Mesenchymal stem cell (in vitro differentiated cells and primary cell): ENCODE measurements around the gene LDB3.

ENCODE experiments used
- DNase-seq: peaks from one replicate; pipeline ENCODE4 v3.0.0-alpha.2; 2013
- H2AFZ ChIP-seq: one replicate; pipeline ENCODE4 v1.6.1; 2013; ENCODE audit warnings: low read depth, mild to moderate bottlenecking, control low read depth, inconsistent platforms, low read length, moderate library complexity
- H2AK5ac ChIP-seq: 2 replicates; pipeline ENCODE4 v1.6.1; 2013; ENCODE audit warnings: low read length, moderate library complexity, mild to moderate bottlenecking, inconsistent platforms; ENCODE audit not compliant: severe bottlenecking
- H2BK120ac ChIP-seq: one replicate; pipeline ENCODE4 v1.6.1; 2013; ENCODE audit warnings: low read depth, mild to moderate bottlenecking, inconsistent platforms, low read length, moderate library complexity
- H2BK12ac ChIP-seq, 2 experiments: one replicate each; pipeline ENCODE4 v1.6.1; 2013; ENCODE audit warnings: inconsistent platforms in 2 of 2, low read length in 2 of 2, mild to moderate bottlenecking in 2 of 2, moderate library complexity in 2 of 2, control low read depth in 1 of 2
- H2BK15ac ChIP-seq: one replicate; pipeline ENCODE4 v1.6.1; 2013; ENCODE audit warnings: mild to moderate bottlenecking, low read depth, inconsistent platforms; ENCODE audit not compliant: poor library complexity, severe bottlenecking
- H2BK5ac ChIP-seq: 2 replicates; pipeline ENCODE4 v1.6.1; 2013; ENCODE audit warnings: low read depth, mild to moderate bottlenecking, low read length, control low read depth, inconsistent platforms; ENCODE audit not compliant: poor library complexity, severe bottlenecking
- H3K14ac ChIP-seq, 2 experiments: one replicate each; pipeline ENCODE4 v1.6.1; 2013; ENCODE audit warnings: inconsistent platforms in 2 of 2, low read length in 2 of 2, control low read depth in 1 of 2, mild to moderate bottlenecking in 1 of 2, moderate library complexity in 1 of 2
- H3K18ac ChIP-seq, 2 experiments: one replicate each; pipeline ENCODE4 v1.6.1; 2013; ENCODE audit warnings: inconsistent platforms in 2 of 2, low read length in 2 of 2, control low read depth in 1 of 2, low read depth in 1 of 2, mild to moderate bottlenecking in 1 of 2
- H3K23ac ChIP-seq, 2 experiments: one replicate each; pipeline ENCODE4 v1.6.1; 2013; ENCODE audit warnings: inconsistent platforms in 2 of 2, low read length in 2 of 2, mild to moderate bottlenecking in 2 of 2, moderate library complexity in 2 of 2, control low read depth in 1 of 2
- H3K27ac ChIP-seq: 2 replicates; pipeline ENCODE4 v1.5.1; 2013; ENCODE audit warnings: mild to moderate bottlenecking, moderate library complexity, low read length, control low read depth, inconsistent platforms; ENCODE audit not compliant: poor library complexity, severe bottlenecking
- H3K27me3 ChIP-seq, 2 experiments: 2 replicates each; pipeline versions ENCODE4 v1.6.1 to v1.7.0; 2013; ENCODE audit warnings: low read length in 2 of 2, mild to moderate bottlenecking in 2 of 2, moderate library complexity in 2 of 2, control low read depth in 1 of 2, inconsistent platforms in 1 of 2; ENCODE audit not compliant: control insufficient read depth in 1 of 2, insufficient read depth in 1 of 2
- H3K36me3 ChIP-seq, 2 experiments: 2 replicates each; pipeline versions ENCODE4 v1.6.1 to v1.7.0; 2013; ENCODE audit warnings: low read length in 2 of 2, control low read depth in 1 of 2, inconsistent platforms in 1 of 2, low read depth in 1 of 2, mild to moderate bottlenecking in 1 of 2; ENCODE audit not compliant: insufficient read depth in 2 of 2, control insufficient read depth in 1 of 2
- H3K4ac ChIP-seq, 2 experiments: one replicate each; pipeline ENCODE4 v1.6.1; 2013; ENCODE audit warnings: inconsistent platforms in 2 of 2, low read length in 2 of 2, mild to moderate bottlenecking in 2 of 2, moderate library complexity in 2 of 2, control low read depth in 1 of 2, low read depth in 1 of 2
- H3K4me1 ChIP-seq: 2 replicates; pipeline ENCODE4 v1.6.1; 2013; ENCODE audit warnings: low read depth, low read length, control low read depth; ENCODE audit not compliant: control insufficient read depth, insufficient read depth
- H3K4me2 ChIP-seq: 2 replicates; pipeline ENCODE4 v1.6.1; 2013; ENCODE audit warnings: low read length, mild to moderate bottlenecking, inconsistent platforms; ENCODE audit not compliant: poor library complexity, severe bottlenecking
- H3K4me3 ChIP-seq, 2 experiments: 2 replicates each; pipeline versions ENCODE4 v1.5.1 to v1.7.0; 2013; ENCODE audit warnings: low read length in 2 of 2, mild to moderate bottlenecking in 2 of 2, control low read depth in 1 of 2, low read depth in 1 of 2; ENCODE audit not compliant: insufficient read depth in 1 of 2
- H3K79me1 ChIP-seq: replicated peaks from 2 replicates; pipeline ENCODE4 v1.6.1; 2013; ENCODE audit warnings: mild to moderate bottlenecking, control low read depth, low read length, inconsistent platforms; ENCODE audit not compliant: poor library complexity, severe bottlenecking
- H3K9ac ChIP-seq: 2 replicates; pipeline ENCODE4 v1.7.0; 2013; ENCODE audit warnings: mild to moderate bottlenecking, low read length, moderate library complexity
- H3K9me3 ChIP-seq: 2 replicates; pipeline ENCODE4 v1.7.0; 2013; ENCODE audit warnings: mild to moderate bottlenecking, low read length; ENCODE audit not compliant: control insufficient read depth
- H4K8ac ChIP-seq: one replicate; pipeline ENCODE4 v1.6.1; 2013; ENCODE audit warnings: inconsistent platforms, mild to moderate bottlenecking, low read length, moderate library complexity
- H4K91ac ChIP-seq: one replicate; pipeline ENCODE4 v1.6.1; 2013; ENCODE audit warnings: mild to moderate bottlenecking, low read length, inconsistent platforms
- WGBS: methylation state at CpG from one replicate; pipeline ENCODE4 v1.1.7; 2013; ENCODE audit warnings: mixed read lengths; 5-methylcytosine and 5-hydroxymethylcytosine counted together

The LDB3 gene

DNA sequence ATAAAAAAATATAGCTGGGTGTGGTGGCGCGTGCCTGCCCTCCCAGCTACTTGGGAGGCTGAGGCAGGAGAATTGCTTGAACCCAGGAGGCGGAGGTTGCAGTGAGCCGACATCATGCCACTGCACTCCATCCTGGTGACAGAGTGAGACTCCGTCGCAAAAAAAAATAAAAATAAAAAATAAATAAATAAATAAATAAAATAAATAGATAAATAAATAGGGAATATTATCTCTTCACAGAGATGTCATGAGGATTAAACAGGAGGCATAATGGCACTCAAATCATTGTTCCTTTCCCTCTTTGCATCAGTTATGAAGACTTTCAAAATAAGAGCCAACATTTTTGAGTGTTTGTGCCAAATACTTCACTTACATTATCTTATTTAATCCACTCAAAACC, 56.1 kb downstream of the LDB3 start:
- H3K79me1 ChIP-seq = no peaks in the 10 kb centered on the region
- H3K27ac ChIP-seq = no peak overlapping the region
- H3K4ac ChIP-seq = no peak overlapping the region
- no peak overlapping the region for H4K8ac ChIP-seq
- DNase-seq = no peak
- peaks cover 3% of the 10 kb centered on the region for H3K4me1 ChIP-seq
- no peak overlapping the region for H2BK120ac ChIP-seq
- no peak overlapping the region for H2BK12ac ChIP-seq
- no peak overlapping the region for H3K18ac ChIP-seq
- H3K23ac ChIP-seq = no peak overlapping the region
- H3K27me3 ChIP-seq = peaks cover 10 to 14% of the 10 kb centered on the region in 2 experiments
- no peak overlapping the region for H3K14ac ChIP-seq
- no peak overlapping the region for H3K9ac ChIP-seq
- H3K9me3 ChIP-seq = no peaks in the 10 kb centered on the region
- no peak overlapping the region for H3K4me3 ChIP-seq
- H4K91ac ChIP-seq = no peak overlapping the region
- H2BK15ac ChIP-seq = no peak overlapping the region
- 100% methylated on average over 3 of the region's 6 CpGs for WGBS
- H3K36me3 ChIP-seq = no peaks in the 10 kb centered on the region
- no peak overlapping the region for H2AFZ ChIP-seq
- no peak overlapping the region for H2BK5ac ChIP-seq
- no peak overlapping the region for H2AK5ac ChIP-seq
- H3K4me2 ChIP-seq = no peak overlapping the region

DNA sequence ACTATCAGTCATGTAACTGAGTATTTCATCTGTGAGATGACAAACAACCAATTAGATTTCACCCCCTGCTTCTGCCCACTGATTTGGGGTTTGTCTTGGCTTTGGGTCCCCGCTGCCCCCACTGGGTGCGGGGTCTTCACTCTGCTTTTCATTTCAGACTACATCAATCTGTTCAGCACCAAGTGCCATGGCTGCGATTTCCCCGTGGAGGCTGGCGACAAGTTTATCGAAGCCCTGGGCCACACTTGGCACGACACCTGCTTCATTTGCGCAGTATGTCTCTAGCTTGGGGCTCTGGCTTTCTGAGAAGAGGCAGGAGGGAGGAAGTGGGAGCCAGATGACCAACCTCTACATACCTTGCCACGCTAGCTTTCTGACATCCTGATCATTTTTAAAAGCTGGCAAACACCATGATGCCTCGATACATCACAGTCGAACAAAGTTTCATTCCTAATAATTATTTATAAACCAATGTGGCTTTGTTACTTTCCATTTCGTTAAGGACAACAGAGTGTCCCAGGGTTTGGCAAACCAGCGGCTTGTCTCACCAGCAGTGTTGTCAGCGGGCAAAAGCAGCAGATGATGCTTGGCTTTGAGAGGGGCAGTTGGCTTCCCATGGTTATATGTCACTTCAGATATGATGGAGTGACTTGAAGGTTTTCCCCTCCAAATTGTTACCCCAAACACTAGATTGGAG, 57.8 kb downstream of the LDB3 start:
- H4K8ac ChIP-seq = no peak overlapping the region
- no peak overlapping the region for H2BK120ac ChIP-seq
- H3K27ac ChIP-seq = no peak overlapping the region
- no peak overlapping the region for H2AK5ac ChIP-seq
- WGBS = 97% methylated on average over 14 of the region's 14 CpGs
- H3K4me3 ChIP-seq = no peak overlapping the region
- no peak overlapping the region for H2BK15ac ChIP-seq
- peaks cover 4% of the 10 kb centered on the region for H3K4me1 ChIP-seq
- H2AFZ ChIP-seq = no peak overlapping the region
- DNase-seq = no peak
- H3K36me3 ChIP-seq = no peaks in the 10 kb centered on the region
- H3K4ac ChIP-seq = no peak overlapping the region
- no peaks in the 10 kb centered on the region for H3K79me1 ChIP-seq
- peaks cover 6 to 13% of the 10 kb centered on the region in 2 experiments for H3K27me3 ChIP-seq
- no peaks in the 10 kb centered on the region for H3K9me3 ChIP-seq
- H3K9ac ChIP-seq = no peak overlapping the region
- H2BK12ac ChIP-seq = no peak overlapping the region
- H2BK5ac ChIP-seq = no peak overlapping the region
- no peak overlapping the region for H3K18ac ChIP-seq
- no peak overlapping the region for H4K91ac ChIP-seq
- H3K14ac ChIP-seq = no peak overlapping the region
- H3K4me2 ChIP-seq = no peak overlapping the region
- no peak overlapping the region for H3K23ac ChIP-seq

GRCh38 chr10:86726677-86726999, 58.3 kb downstream of the LDB3 start:
- Histone ChIP-seq H3K79me1 (no peaks in the 10 kb centered on the region), H4K8ac (no peak overlapping the region), H3K36me3 (no peaks in the 10 kb centered on the region), H3K27me3 (peaks cover under 1 to 8% of the 10 kb centered on the region in 2 experiments), H3K9me3 (no peaks in the 10 kb centered on the region), H3K4me2 (no peak overlapping the region), H3K9ac (no peak overlapping the region), H3K4me3 (no peak overlapping the region), H3K4ac (no peak overlapping the region), H3K14ac (no peak overlapping the region), H3K18ac (no peak overlapping the region), H3K27ac (no peak overlapping the region), H2AFZ (no peak overlapping the region), H2BK15ac (no peak overlapping the region), H2BK12ac (no peak overlapping the region), H4K91ac (no peak overlapping the region), H2BK120ac (no peak overlapping the region), H2BK5ac (no peak overlapping the region), H3K4me1 (peaks cover 4% of the 10 kb centered on the region), H2AK5ac (no peak overlapping the region), H3K23ac (no peak overlapping the region)
- 88% methylated on average over 1 of the region's 1 CpG for WGBS
- DNase-seq = no peak

DNA sequence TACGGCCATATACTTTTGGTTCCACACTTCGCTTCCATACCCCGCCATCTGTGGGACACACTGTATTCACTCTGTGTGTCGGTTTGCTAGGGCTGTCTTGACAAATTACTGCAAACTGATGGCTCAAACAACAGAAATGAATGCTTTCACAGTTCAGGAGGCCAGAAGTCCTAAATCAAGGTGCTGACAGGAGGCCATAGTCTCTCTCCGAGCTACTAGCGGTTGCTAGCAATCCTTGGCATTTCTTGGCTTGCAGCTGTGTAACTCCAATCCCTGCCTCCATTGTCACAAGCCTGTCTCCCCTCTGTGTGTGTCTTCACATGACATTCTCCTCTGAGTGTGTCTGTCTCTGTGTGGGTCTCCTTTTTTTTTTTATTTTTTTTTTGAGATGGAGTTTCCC, 59.2 kb downstream of the LDB3 start:
- H3K23ac ChIP-seq = no peak overlapping the region
- no peak overlapping the region for H2AK5ac ChIP-seq
- WGBS = 58% methylated on average over 6 of the region's 6 CpGs
- no peak overlapping the region for H2BK120ac ChIP-seq
- H2BK5ac ChIP-seq = no peak overlapping the region
- H3K79me1 ChIP-seq = no peaks in the 10 kb centered on the region
- peaks cover 0 to 8% of the 10 kb centered on the region in 2 experiments for H3K27me3 ChIP-seq
- no peak overlapping the region for H4K91ac ChIP-seq
- no peak overlapping the region for H3K18ac ChIP-seq
- H2BK15ac ChIP-seq = no peak overlapping the region
- no peak overlapping the region for H3K4ac ChIP-seq
- no peak overlapping the region for H2AFZ ChIP-seq
- peaks cover 4% of the 10 kb centered on the region for H3K4me1 ChIP-seq
- H4K8ac ChIP-seq = no peak overlapping the region
- no peak overlapping the region for H3K27ac ChIP-seq
- no peaks in the 10 kb centered on the region for H3K9me3 ChIP-seq
- peak; percentile 20 for DNase-seq
- no peak overlapping the region for H3K14ac ChIP-seq
- H3K36me3 ChIP-seq = no peaks in the 10 kb centered on the region
- H3K4me3 ChIP-seq = no peak overlapping the region
- H2BK12ac ChIP-seq = no peak overlapping the region
- H3K9ac ChIP-seq = no peak overlapping the region
- no peak overlapping the region for H3K4me2 ChIP-seq
